ENCODE measurements around the gene MAP3K6. TPM values are rescaled to one million over a fixed set of nuclear protein-coding genes. Genes with fewer than 3 reads are reported as not detected.

Gene MAP3K6
- total RNA-seq, 1 experiment from 2014 or later = 10.7 TPM

GRCh38 chr1:27372808-27373690 lies 6.3 kb upstream of the MAP3K6 start:
- DNase-seq = peak; percentile 89
- Histone ChIP-seq H3K36me3 (replicated peaks; ENCODE audit: control insufficient read depth, insufficient read depth, low read length) (no peaks in the 10 kb centered on the region), H3K27me3 (ENCODE audit: control insufficient read depth, insufficient read depth, low read length) (no peaks in the 10 kb centered on the region; the same call in 1 of the 2 replicates), H3K4me3 (ENCODE audit: insufficient read depth, low read depth, low read length) (no peak overlapping the region)

GRCh38 chr1:27372022-27372807 lies 5.5 kb upstream of the MAP3K6 start:
- DNase-seq = no peak
- H3K36me3 ChIP-seq (replicated peaks; ENCODE audit: control insufficient read depth, insufficient read depth, low read length) = no peaks in the 10 kb centered on the region
- H3K27me3 ChIP-seq (ENCODE audit: control insufficient read depth, insufficient read depth, low read length) = peaks cover 2% of the 10 kb centered on the region
- no peak overlapping the region for H3K4me3 ChIP-seq (ENCODE audit: insufficient read depth, low read depth, low read length)

GRCh38 chr1:27368869-27369582 lies 2.3 kb upstream of the MAP3K6 start:
- no peak overlapping the region for H3K4me3 ChIP-seq (ENCODE audit: insufficient read depth, low read depth, low read length)
- peaks cover 2% of the 10 kb centered on the region for H3K27me3 ChIP-seq (ENCODE audit: control insufficient read depth, insufficient read depth, low read length)
- H3K36me3 ChIP-seq (replicated peaks; ENCODE audit: control insufficient read depth, insufficient read depth, low read length) = no peaks in the 10 kb centered on the region
- DNase-seq = no peak

- no peak for DNase-seq
- H3K36me3 ChIP-seq (replicated peaks; ENCODE audit: control insufficient read depth, insufficient read depth, low read length) = no peaks in the 10 kb centered on the region
Observed at GRCh38 chr1:27367160-27367650, 444 bp upstream of the MAP3K6 start.

GRCh38 chr1:27366113-27366410 lies 699 bp downstream of the MAP3K6 start:
- H3K36me3 ChIP-seq (replicated peaks; ENCODE audit: control insufficient read depth, insufficient read depth, low read length) = no peaks in the 10 kb centered on the region
- peaks cover 17% of the 10 kb centered on the region for H3K27me3 ChIP-seq (ENCODE audit: control insufficient read depth, insufficient read depth, low read length)
- DNase-seq = peak; percentile 95
- H3K4me3 ChIP-seq (ENCODE audit: insufficient read depth, low read depth, low read length) = peak overlapping the region; percentile 76

More at GRCh38 chr1:27367160-27367650, 444 bp upstream of the MAP3K6 start:
- Histone ChIP-seq H3K27me3 (ENCODE audit: control insufficient read depth, insufficient read depth, low read length) (peaks cover 6% of the 10 kb centered on the region), H3K4me3 (ENCODE audit: insufficient read depth, low read depth, low read length) (peak overlapping the region; percentile 76)

- peak overlapping the region; percentile 76 for H3K4me3 ChIP-seq (ENCODE audit: insufficient read depth, low read depth, low read length)
- peaks cover 22% of the 10 kb centered on the region for H3K27me3 ChIP-seq (ENCODE audit: control insufficient read depth, insufficient read depth, low read length)
- peak; percentile 97 for DNase-seq
- no peaks in the 10 kb centered on the region for H3K36me3 ChIP-seq (replicated peaks; ENCODE audit: control insufficient read depth, insufficient read depth, low read length)
Observed at GRCh38 chr1:27365372-27366112, 1.2 kb downstream of the MAP3K6 start.

- peaks cover 29% of the 10 kb centered on the region for H3K27me3 ChIP-seq (ENCODE audit: control insufficient read depth, insufficient read depth, low read length)
- no peak overlapping the region for H3K4me3 ChIP-seq (ENCODE audit: insufficient read depth, low read depth, low read length)
- no peak for DNase-seq
- no peaks in the 10 kb centered on the region for H3K36me3 ChIP-seq (replicated peaks; ENCODE audit: control insufficient read depth, insufficient read depth, low read length)
Observed at GRCh38 chr1:27364696-27365371, 1.9 kb downstream of the MAP3K6 start.

- Histone ChIP-seq H3K27me3 (ENCODE audit: control insufficient read depth, insufficient read depth, low read length) (peaks cover 37% of the 10 kb centered on the region), H3K4me3 (ENCODE audit: insufficient read depth, low read depth, low read length) (no peak overlapping the region), H3K36me3 (replicated peaks; ENCODE audit: control insufficient read depth, insufficient read depth, low read length) (no peaks in the 10 kb centered on the region)
- no peak for DNase-seq
Observed at GRCh38 chr1:27363766-27364695, 2.7 kb downstream of the MAP3K6 start.

GRCh38 chr1:27361553-27361952 lies 5.2 kb downstream of the MAP3K6 start:
- Histone ChIP-seq H3K27me3 (ENCODE audit: control insufficient read depth, insufficient read depth, low read length) (peaks cover 50% of the 10 kb centered on the region), H3K4me3 (ENCODE audit: insufficient read depth, low read depth, low read length) (no peak overlapping the region; the same call in 1 of the 2 replicates), H3K36me3 (replicated peaks; ENCODE audit: control insufficient read depth, insufficient read depth, low read length) (no peaks in the 10 kb centered on the region; the same call in 1 of the 2 replicates)
- no peak for DNase-seq

- peak; percentile 72 for DNase-seq
- H3K27me3 ChIP-seq (ENCODE audit: control insufficient read depth, insufficient read depth, low read length) = peaks cover 50% of the 10 kb centered on the region
- peak overlapping the region; percentile 94 for H3K4me3 ChIP-seq (ENCODE audit: insufficient read depth, low read depth, low read length)
- H3K36me3 ChIP-seq (replicated peaks; ENCODE audit: control insufficient read depth, insufficient read depth, low read length) = no peaks in the 10 kb centered on the region; the same call in 1 of the 2 replicates
Observed at GRCh38 chr1:27361044-27361402, 5.7 kb downstream of the MAP3K6 start.

GRCh38 chr1:27360159-27361043 lies 6.4 kb downstream of the MAP3K6 start:
- DNase-seq = peak; percentile 96
- Histone ChIP-seq H3K27me3 (ENCODE audit: control insufficient read depth, insufficient read depth, low read length) (peaks cover 50% of the 10 kb centered on the region), H3K36me3 (replicated peaks; ENCODE audit: control insufficient read depth, insufficient read depth, low read length) (no peaks in the 10 kb centered on the region; the same call in 1 of the 2 replicates), H3K4me3 (ENCODE audit: insufficient read depth, low read depth, low read length) (peak overlapping the region; percentile 94)

GRCh38 chr1:27359822-27360158 lies 7.0 kb downstream of the MAP3K6 start:
- Histone ChIP-seq H3K4me3 (ENCODE audit: insufficient read depth, low read depth, low read length) (peak overlapping the region; percentile 94; the same call in 1 of the 2 replicates), H3K27me3 (ENCODE audit: control insufficient read depth, insufficient read depth, low read length) (peaks cover 50% of the 10 kb centered on the region)
- no peak for DNase-seq

More at GRCh38 chr1:27359822-27360158, 7.0 kb downstream of the MAP3K6 start:
- no peaks in the 10 kb centered on the region; the same call in 1 of the 2 replicates for H3K36me3 ChIP-seq (replicated peaks; ENCODE audit: control insufficient read depth, insufficient read depth, low read length)
